GM12865 (cell line): ENCODE results near the gene FCHSD1.
A peak's percentile ranks its signal among the peaks of the same experiment; 100 is the strongest.

Source experiments
- DNase-seq: peaks from one replicate; pipeline ENCODE4 v3.0.0; 2010; ENCODE audit warnings: low read depth
- H3K4me3 ChIP-seq: 2 replicates; pipeline ENCODE4 v1.5.1; 2011; ENCODE audit warnings: mild to moderate bottlenecking, low read depth, low read length, control low read depth
- CTCF ChIP-seq: IDR thresholded peaks from 2 replicates; pipeline ENCODE4 v1.5.1; 2011; ENCODE audit warnings: low read length, control low read depth, low read depth, inconsistent platforms; ENCODE audit not compliant: insufficient read depth; ENCODE audit errors: missing control alignments

FCHSD1 gene

GRCh38 chr5:141597814-141598213 is 53.4 kb downstream of the FCHSD1 start:
- no peak for TF ChIP-seq CTCF
- DNase-seq, result no peak
- H3K4me3 ChIP-seq, result no peak overlapping the region

- no peak overlapping the region for H3K4me3 ChIP-seq
- no peak for TF ChIP-seq CTCF
- DNase-seq, result peak; percentile 41
Observed at GRCh38 chr5:141597394-141597793, 53.8 kb downstream of the FCHSD1 start.

GRCh38 chr5:141596867-141597266 is 54.4 kb downstream of the FCHSD1 start:
- H3K4me3 ChIP-seq, result no peak overlapping the region
- no peak for TF ChIP-seq CTCF
- DNase-seq, result no peak

- no peak for DNase-seq
- H3K4me3 ChIP-seq, result no peak overlapping the region
- no peak for TF ChIP-seq CTCF
Observed at GRCh38 chr5:141590127-141590526, 61.1 kb downstream of the FCHSD1 start.
